Measurements from ENCODE around the gene ZSCAN32. TPM values are rescaled to one million over a fixed set of nuclear protein-coding genes. Genes with fewer than 3 reads are reported as not detected.

Gene ZSCAN32
- total RNA-seq, 2 donors from 2014 or later, result 4.0 to 7.3 TPM

GRCh38 chr16:3383045-3383448, 17.8 kb downstream of the ZSCAN32 start:
- peaks cover 31% of the 10 kb centered on the region in 2 donors for H3K36me3 ChIP-seq (replicated peaks in 1 of 2; ENCODE audit: insufficient read depth in 1 of 2, low read depth in 2 of 2)
- H3K27ac ChIP-seq, result no peak overlapping the region
- 94 to 95% methylated on average over 8 to 10 of the region's 10 CpGs for WGBS, 2 donors
- peaks cover 0 to 83% (median 10%) of the 10 kb centered on the region in 3 donors for H3K9me3 ChIP-seq
- no peaks in the 10 kb centered on the region for H3K4me1 ChIP-seq
- DNase-seq (no peak), ATAC-seq (no peak)
- no peaks in the 10 kb centered on the region for H3K27me3 ChIP-seq
- TF ChIP-seq POLR2A (IDR thresholded peaks at IDR 0.05) (no peak), CTCF (IDR thresholded peaks at IDR 0.05) (no peak)
- intact Hi-C loops (cut with DNase I), result loop anchor here (5.0 kb wide), 1 partner anchor 71 kb away; no protein-coding TSS in a partner anchor
- no peak overlapping the region for H3K4me3 ChIP-seq

- no peak for TF ChIP-seq CTCF (IDR thresholded peaks at IDR 0.05)
- no peak for TF ChIP-seq POLR2A (IDR thresholded peaks at IDR 0.05)
- Histone ChIP-seq H3K4me3 (no peak overlapping the region), H3K27ac (no peak overlapping the region), H3K4me1 (no peaks in the 10 kb centered on the region), H3K27me3 (no peaks in the 10 kb centered on the region), H3K36me3 (replicated peaks in 1 of 2; ENCODE audit: insufficient read depth in 1 of 2, low read depth in 2 of 2) (peaks cover 6% of the 10 kb centered on the region in 2 donors), H3K9me3 (peaks cover 0 to 70% (median 4%) of the 10 kb centered on the region in 3 donors)
- ATAC-seq (no peak), DNase-seq (no peak)
- intact Hi-C loops (cut with DNase I), result no loop called here
Measured at GRCh38 chr16:3377917-3378316, 22.9 kb downstream of the ZSCAN32 start.

GRCh38 chr16:3375680-3376079, 25.1 kb downstream of the ZSCAN32 start:
- 89 to 93% methylated on average over 5 of the region's 5 CpGs for WGBS, 2 donors
- intact Hi-C loops (cut with DNase I), result no loop called here
- H3K4me1 ChIP-seq, result no peaks in the 10 kb centered on the region
- H3K27me3 ChIP-seq, result no peaks in the 10 kb centered on the region
- no peak for ATAC-seq
- H3K9me3 ChIP-seq, result peaks cover 0 to 54% (median 0%) of the 10 kb centered on the region in 3 donors
- DNase-seq, result no peak
- no peak overlapping the region for H3K27ac ChIP-seq
- H3K4me3 ChIP-seq, result no peak overlapping the region
- no peaks in the 10 kb centered on the region for H3K36me3 ChIP-seq (replicated peaks in 1 of 2; ENCODE audit: insufficient read depth in 1 of 2, low read depth in 2 of 2)
- TF ChIP-seq CTCF (IDR thresholded peaks at IDR 0.05) (no peak), POLR2A (IDR thresholded peaks at IDR 0.05) (no peak)

GRCh38 chr16:3369073-3369472, 31.7 kb downstream of the ZSCAN32 start:
- Histone ChIP-seq H3K36me3 (replicated peaks in 1 of 2; ENCODE audit: insufficient read depth in 1 of 2, low read depth in 2 of 2) (no peaks in the 10 kb centered on the region), H3K4me3 (no peak overlapping the region), H3K9me3 (peaks cover 0 to 26% (median 0%) of the 10 kb centered on the region in 3 donors), H3K27me3 (no peaks in the 10 kb centered on the region), H3K27ac (no peak overlapping the region), H3K4me1 (peaks cover 8% of the 10 kb centered on the region)
- no peak for ATAC-seq
- DNase-seq, result no peak
- intact Hi-C loops (cut with DNase I), result no loop called here
- TF ChIP-seq POLR2A (IDR thresholded peaks at IDR 0.05) (no peak), CTCF (IDR thresholded peaks at IDR 0.05) (no peak)
- 84 to 91% methylated on average over 11 of the region's 11 CpGs for WGBS, 2 donors

- intact Hi-C loops (cut with DNase I), result no loop called here
- H3K4me1 ChIP-seq, result peaks cover 8% of the 10 kb centered on the region
- H3K9me3 ChIP-seq, result peaks cover 0 to 12% (median 0%) of the 10 kb centered on the region in 3 donors
- DNase-seq, result peak; percentile 84 to 94 (median 86)
- H3K27me3 ChIP-seq, result no peaks in the 10 kb centered on the region
- H3K4me3 ChIP-seq, result no peak overlapping the region
- peak in 2 of 3 donors; percentile 56 to 64 for TF ChIP-seq POLR2A (IDR thresholded peaks at IDR 0.05)
- TF ChIP-seq CTCF (IDR thresholded peaks at IDR 0.05), result no peak
- H3K36me3 ChIP-seq (replicated peaks in 1 of 2; ENCODE audit: insufficient read depth in 1 of 2, low read depth in 2 of 2), result no peaks in the 10 kb centered on the region
- WGBS, 2 donors, result 6 to 12% methylated on average over 19 to 42 of the region's 42 CpGs
- H3K27ac ChIP-seq, result peak overlapping the region; percentile 39 to 76 (median 68)
- peak; percentile 97 for ATAC-seq
Measured at GRCh38 chr16:3364774-3365427, 35.9 kb downstream of the ZSCAN32 start.
